ENCODE data around the gene TINCR. TPM values are rescaled to one million over a fixed set of nuclear protein-coding genes. Genes with fewer than 3 reads are reported as not detected.
A peak's percentile ranks its signal among the peaks of the same experiment; 100 is the strongest.

The TINCR gene
- total and polyA plus RNA-seq, 2 donors (not counting 3 experiments of a cell fraction or from before 2014, with no cell fraction given): 0.01 TPM; not detected in 1

DNA sequence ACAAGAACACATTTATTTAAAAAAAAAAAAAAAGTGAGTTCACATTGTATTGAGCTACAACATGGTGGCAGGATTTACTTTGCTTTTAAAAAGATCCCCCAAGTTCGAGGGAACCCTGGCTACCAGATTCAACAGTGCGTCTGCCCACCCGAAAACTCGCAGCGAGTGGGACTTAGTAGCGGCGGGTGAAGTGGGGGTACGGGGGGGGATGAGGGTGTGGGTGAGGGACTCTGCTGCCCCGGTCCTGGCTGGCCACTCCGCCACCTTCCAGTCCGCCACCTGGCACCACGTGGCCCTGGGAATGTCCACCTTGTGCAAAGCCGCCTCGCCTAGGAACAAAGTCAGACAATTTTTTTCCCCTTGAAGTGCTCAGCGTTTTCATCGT is 19.3 kb upstream of the TINCR start:
- TSS peak; percentile 48 for BruUV-seq (replicated peaks)
- no peak overlapping the region for H3K4me2 ChIP-seq (ENCODE audit: insufficient read depth, low read length)
- dilution Hi-C loops (cut with MboI; ENCODE audit: extremely low pct_ligation_motif_present, low sequenced_read_pairs): no loop called here

More for the DNA sequence above, 19.3 kb upstream of the TINCR start:
- TF ChIP-seq FOS (IDR thresholded peaks at IDR 0.05; ENCODE audit: borderline replicate concordance, insufficient read depth, low read length): no peak
- TF ChIP-seq POLR2AphosphoS5 (IDR thresholded peaks at IDR 0.05; ENCODE audit: insufficient read depth, low read depth, low read length): no peak
- no peak for TF ChIP-seq JUN (IDR thresholded peaks at IDR 0.05; ENCODE audit: borderline replicate concordance, insufficient read depth, insufficient read length, low read depth)
- TF ChIP-seq MYC (IDR thresholded peaks at IDR 0.05; ENCODE audit: low read depth, low read length): no peak
- TF ChIP-seq GATA2 (IDR thresholded peaks at IDR 0.05; ENCODE audit: insufficient read depth, insufficient read length, low read depth, low read length): no peak
- TF ChIP-seq EZH2 (IDR thresholded peaks at IDR 0.05; ENCODE audit: borderline replicate concordance, low read depth, low read length, severe bottlenecking): no peak
- TF ChIP-seq, protein P1, sequence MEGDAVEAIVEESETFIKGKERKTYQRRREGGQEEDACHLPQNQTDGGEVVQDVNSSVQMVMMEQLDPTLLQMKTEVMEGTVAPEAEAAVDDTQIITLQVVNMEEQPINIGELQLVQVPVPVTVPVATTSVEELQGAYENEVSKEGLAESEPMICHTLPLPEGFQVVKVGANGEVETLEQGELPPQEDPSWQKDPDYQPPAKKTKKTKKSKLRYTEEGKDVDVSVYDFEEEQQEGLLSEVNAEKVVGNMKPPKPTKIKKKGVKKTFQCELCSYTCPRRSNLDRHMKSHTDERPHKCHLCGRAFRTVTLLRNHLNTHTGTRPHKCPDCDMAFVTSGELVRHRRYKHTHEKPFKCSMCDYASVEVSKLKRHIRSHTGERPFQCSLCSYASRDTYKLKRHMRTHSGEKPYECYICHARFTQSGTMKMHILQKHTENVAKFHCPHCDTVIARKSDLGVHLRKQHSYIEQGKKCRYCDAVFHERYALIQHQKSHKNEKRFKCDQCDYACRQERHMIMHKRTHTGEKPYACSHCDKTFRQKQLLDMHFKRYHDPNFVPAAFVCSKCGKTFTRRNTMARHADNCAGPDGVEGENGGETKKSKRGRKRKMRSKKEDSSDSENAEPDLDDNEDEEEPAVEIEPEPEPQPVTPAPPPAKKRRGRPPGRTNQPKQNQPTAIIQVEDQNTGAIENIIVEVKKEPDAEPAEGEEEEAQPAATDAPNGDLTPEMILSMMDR (IDR thresholded peaks at IDR 0.05; ENCODE audit: extremely low read depth in 1 of 2, insufficient read depth in 1 of 2, low read depth in 1 of 2, low read length in 2 of 2): no peak
- CTCF ChIA-PET: no interaction called here
- intact Hi-C loops (cut with micrococcal nuclease): no loop called here
- Histone ChIP-seq H3K4me3 (replicated peaks in 1 of 3; ENCODE audit: insufficient read depth in 1 of 3, low read depth in 1 of 3, low read length in 3 of 3) (no peak overlapping the region), H3K4me1 (ENCODE audit: control insufficient read depth, extremely low read depth, insufficient read depth, low read length) (no peaks in the 10 kb centered on the region), H2AFZ (ENCODE audit: low read depth, low read length) (no peak overlapping the region), H4K20me1 (replicated peaks; ENCODE audit: control insufficient read depth, extremely low read depth, insufficient read depth, low read length) (no peaks in the 10 kb centered on the region), H3K27me3 (ENCODE audit: control insufficient read depth in 2 of 2, insufficient read depth in 2 of 2, low read length in 2 of 2) (no peaks in the 10 kb centered on the region), H3K27ac (ENCODE audit: insufficient read depth, low read depth, low read length) (no peak overlapping the region), H3K9me1 (replicated peaks; ENCODE audit: control insufficient read depth, extremely low read depth, insufficient read depth, low read length) (no peaks in the 10 kb centered on the region), H3K9me3 (replicated peaks; ENCODE audit: control insufficient read depth, insufficient read depth, low read length) (no peaks in the 10 kb centered on the region), H3K79me2 (ENCODE audit: control insufficient read depth, insufficient read depth, low read length) (no peaks in the 10 kb centered on the region), H3K9ac (replicated peaks; ENCODE audit: extremely low read depth, insufficient read depth, low read length) (no peak overlapping the region), H3K36me3 (ENCODE audit: control insufficient read depth in 2 of 2, extremely low read depth in 1 of 2, insufficient read depth in 2 of 2, low read length in 2 of 2) (peaks cover 13 to 40% of the 10 kb centered on the region in 2 experiments)
- FAIRE-seq (no peak), DNase-seq (ENCODE audit: low read depth, low spot score) (no peak)
- POLR2A ChIA-PET: no interaction called here

Measured in endothelial cell of umbilical vein (primary cell).